GM12878 (cell line): ENCODE results near the gene PPP2R2B. TPM values are rescaled to one million over a fixed set of nuclear protein-coding genes. Genes with fewer than 3 reads are reported as not detected.

Experiments used
- ATAC-seq: fragments of 200-7000 bp; cut with Tn5 transposase; 3 replicates; pipeline ENCODE4 v1.9.1; 2020; ENCODE audit warnings: mild to moderate bottlenecking, moderate library complexity
- BruUV-seq: library from RNA; stranded (reverse); fragments of 400-500 nt; replicated peaks from 2 replicates; lab custom pipeline; 2021; lab: Mats Ljungman, UMichigan
- CTCF ChIA-PET: fragments of 300-600 bp; sonication (Branson Sonifier 250); formaldehyde crosslinking; extraction: SDS; loops from one replicate; lab custom pipeline; 2021; ENCODE audit warnings: inconsistent platforms; lab: Yijun Ruan, JAX
- POLR2A ChIA-PET: fragments of 350-600 bp; formaldehyde crosslinking; extraction: SDS; loops from one replicate; lab custom pipeline; 2021; ENCODE audit warnings: inconsistent platforms; lab: Charles Lee
- RAD21 ChIA-PET: fragments of 300-600 bp; sonication (Branson Sonifier 250); formaldehyde crosslinking; loops from one replicate; lab custom pipeline; 2023; ENCODE audit warnings: antibody characterized with exemption; ENCODE audit not compliant: unreplicated experiment; lab: Charles Lee
- SMC1A ChIA-PET: fragments of 300-600 bp; sonication (Branson Sonifier 250); formaldehyde crosslinking; loops from one replicate; lab custom pipeline; 2023; ENCODE audit not compliant: unreplicated experiment, uncharacterized antibody; lab: Charles Lee
- DNase-seq: peaks from one replicate; pipeline ENCODE4 v3.0.0-alpha.2; 2011; ENCODE audit warnings: low read depth, low spot score
- FAIRE-seq: peaks from 3 replicates; lab custom pipeline; 2011; peaks lifted over from hg19 to GRCh38; lab: Jason Lieb, UNC
- H2AFZ ChIP-seq: 2 replicates; pipeline ENCODE4 v1.6.0; 2011; ENCODE audit warnings: low read depth, low read length, control low read depth; ENCODE audit not compliant: control insufficient read depth
- H3K27ac ChIP-seq: 2 replicates; pipeline ENCODE4 v1.5.1; 2011; ENCODE audit warnings: control low read depth; ENCODE audit not compliant: control insufficient read depth, insufficient read depth
- H3K27me3 ChIP-seq, 2 experiments: replicated peaks in 1 of 2; 2 replicates each; pipeline versions ENCODE4 v1.6.0 to v1.6.1; 2011; ENCODE audit warnings: low read length in 1 of 2; ENCODE audit not compliant: control insufficient read depth in 2 of 2, insufficient read depth in 2 of 2
- H3K36me3 ChIP-seq, 2 experiments: 2 replicates each; pipeline ENCODE4 v1.5.1; 2011; ENCODE audit warnings: low read length in 1 of 2; ENCODE audit not compliant: control insufficient read depth in 2 of 2, insufficient read depth in 2 of 2
- H3K4me1 ChIP-seq: 2 replicates; pipeline ENCODE4 v1.6.1; 2011; ENCODE audit warnings: mild to moderate bottlenecking, low read length, moderate library complexity, mixed read lengths; ENCODE audit not compliant: control insufficient read depth, insufficient read depth
- H3K4me2 ChIP-seq: 2 replicates; pipeline ENCODE4 v1.6.0; 2011; ENCODE audit warnings: control low read depth; ENCODE audit not compliant: control insufficient read depth, insufficient read depth
- H3K4me3 ChIP-seq: fragments of 200-600 bp; sonication (generic); 2 replicates; pipeline ENCODE4 v1.5.1; 2016
- H3K79me2 ChIP-seq: 2 replicates; pipeline ENCODE4 v1.6.0; 2011; ENCODE audit warnings: low read length; ENCODE audit not compliant: control insufficient read depth, insufficient read depth
- H3K9ac ChIP-seq: 2 replicates; pipeline ENCODE4 v1.8.0; 2011; ENCODE audit warnings: low read length, control low read depth, mixed read lengths; ENCODE audit not compliant: control insufficient read depth, insufficient read depth
- H3K9me3 ChIP-seq: replicated peaks from 3 replicates; pipeline ENCODE4 v1.5.1; 2011; ENCODE audit warnings: mild to moderate bottlenecking, low read length; ENCODE audit not compliant: control insufficient read depth, insufficient read depth
- H4K20me1 ChIP-seq: 2 replicates; pipeline ENCODE4 v1.6.0; 2011; ENCODE audit not compliant: control insufficient read depth, insufficient read depth
- FOS ChIP-seq: IDR thresholded peaks from 3 replicates; pipeline ENCODE4 v1.6.1; 2011; ENCODE audit warnings: borderline replicate concordance; ENCODE audit not compliant: insufficient read length; ENCODE audit errors: extremely low read depth
- HDGF ChIP-seq: fragments of 450-650 bp; IDR thresholded peaks from 2 replicates; pipeline ENCODE4 v1.6.1; 2016; ENCODE audit warnings: antibody characterized with exemption
- KLF5 ChIP-seq: fragments of 450-650 bp; IDR thresholded peaks from 2 replicates; pipeline ENCODE4 v1.6.1; 2014; ENCODE audit warnings: mild to moderate bottlenecking; ENCODE audit not compliant: partially characterized antibody
- MEF2A ChIP-seq: IDR thresholded peaks from 2 replicates; pipeline ENCODE4 v1.6.1; 2011; ENCODE audit warnings: low read depth, mild to moderate bottlenecking, low read length, moderate library complexity; ENCODE audit not compliant: insufficient read depth
- MXI1 ChIP-seq: fragments of 150-350 bp; IDR thresholded peaks from 2 replicates; pipeline ENCODE4 v1.6.1; 2011; ENCODE audit warnings: low read depth, mild to moderate bottlenecking, inconsistent platforms, low read length, improper control_type of control experiment
- SPI1 ChIP-seq: IDR thresholded peaks from 2 replicates; pipeline ENCODE4 v1.6.1; 2011; ENCODE audit warnings: low read depth, mild to moderate bottlenecking, low read length, moderate library complexity, borderline replicate concordance; ENCODE audit not compliant: insufficient read depth
- SUZ12 ChIP-seq: fragments of 200-600 bp; sonication (generic); IDR thresholded peaks from one replicate; pipeline ENCODE4 v1.6.1; 2018; ENCODE audit warnings: antibody characterized with exemption, mild to moderate bottlenecking; ENCODE audit not compliant: unreplicated experiment
- WGBS: methylation state at CpG from one replicate; pipeline ENCODE4 v1.1.6; 2016; ENCODE audit warnings: low lambda C conversion rate; ENCODE audit not compliant: insufficient replicate concordance, insufficient coverage; ENCODE audit errors: missing lambda C conversion rate; 5-methylcytosine and 5-hydroxymethylcytosine counted together
- in situ Hi-C: fragments of 300-500 bp; cut with MboI; formaldehyde crosslinking; loops from 9 replicates; pipeline ENCODE4 v1.14.3; 2018; ENCODE audit warnings: mixed read lengths
- intact Hi-C: fragments of 100-400 bp; cut with micrococcal nuclease; formaldehyde crosslinking; loops from one replicate; pipeline ENCODE4 v1.14.2; 2022; ENCODE audit not compliant: unreplicated experiment
- polyA plus RNA-seq, 11 experiments: library from polyadenylated mRNA; depleted of rRNA in 4 of 11; unstranded in 6 of 11; stranded (reverse) in 5 of 11; fragments of >200 nt; fragmentation: Nextera tagmentation in 4 of 11; fragmentation: Illumina TruSeq in 1 of 11; extraction: Ambion mirVana in 4 of 11; extraction: Trizol in 1 of 11; gene quantifications; 1 replicate in 1 of 11; 2 replicates in 10 of 11; pipeline versions ENCODE4 v1.2.1 to v1.2.3, GENCODE V29; 2011 to 2016; ENCODE audit warnings: inconsistent platforms in 2 of 11, missing spikeins in 2 of 11, low read depth in 1 of 11
- total RNA-seq, 4 experiments: library from RNA; depleted of rRNA in 3 of 4; stranded (reverse); fragments of >200 nt in 3 of 4; fragmentation: Illumina TruSeq in 1 of 4; extraction: Trizol in 1 of 4; gene quantifications; 2 replicates each; pipeline versions ENCODE4 v1.2.1 to v1.2.3, GENCODE V29; 2013 to 2021
- TF ChIP-seq, protein P1 (sequence below), 3 experiments: IDR thresholded peaks in 2 of 3; conservative IDR thresholded peaks in 1 of 3; 2 replicates each; pipeline ENCODE4 v1.5.1; 2011; ENCODE audit warnings: low read depth in 3 of 3, low read length in 3 of 3, mild to moderate bottlenecking in 3 of 3, control low read depth in 2 of 3, moderate library complexity in 2 of 3, inconsistent platforms in 1 of 3, mixed read lengths in 1 of 3; ENCODE audit not compliant: control insufficient read depth in 2 of 3, insufficient read depth in 1 of 3; ENCODE audit errors: extremely low read depth in 1 of 3
- TF ChIP-seq, protein P2 (sequence below): IDR thresholded peaks from 2 replicates; pipeline ENCODE4 v1.6.1; 2011; ENCODE audit warnings: borderline replicate concordance, low read depth, mild to moderate bottlenecking, moderate library complexity, mixed read lengths, low read length; ENCODE audit not compliant: insufficient read depth; ENCODE audit errors: extremely low read length
- TF ChIP-seq, protein P3 (sequence below): IDR thresholded peaks from 2 replicates; pipeline ENCODE4 v1.6.1; 2012; ENCODE audit warnings: low read depth, low read length, improper control_type of control experiment
- TF ChIP-seq, protein P4 (sequence below): fragments of 150-350 bp; IDR thresholded peaks from 2 replicates; pipeline ENCODE4 v1.6.1; 2014; ENCODE audit warnings: mild to moderate bottlenecking, low read depth, low read length

The PPP2R2B gene
- total and polyA plus RNA-seq, 10 of the 15 experiments (the other 5 are each of a cell fraction or from before 2014, with no cell fraction given): not detected

DNA sequence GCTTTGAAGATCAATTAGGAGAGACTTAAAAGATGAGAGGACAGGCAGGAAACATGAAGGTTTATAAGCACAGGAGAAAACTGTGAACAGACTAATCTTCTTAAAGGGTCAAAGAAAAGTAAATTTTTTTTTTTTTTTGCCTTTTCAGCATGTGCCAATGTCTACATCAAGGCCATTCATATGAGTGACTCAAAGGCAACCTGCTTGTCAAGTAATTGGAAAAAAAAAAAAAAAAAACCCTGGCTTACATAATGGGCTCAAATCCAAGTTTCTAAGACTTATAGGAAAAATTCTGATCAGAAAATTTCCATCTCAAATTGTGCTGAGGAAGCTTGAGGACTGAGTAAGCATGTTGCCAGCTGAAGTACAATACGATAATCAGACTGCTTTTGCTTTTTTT is 15.9 kb downstream of the PPP2R2B start (continued):
- TF ChIP-seq HDGF (no peak), SPI1 (no peak)
- TF ChIP-seq, protein P1, sequence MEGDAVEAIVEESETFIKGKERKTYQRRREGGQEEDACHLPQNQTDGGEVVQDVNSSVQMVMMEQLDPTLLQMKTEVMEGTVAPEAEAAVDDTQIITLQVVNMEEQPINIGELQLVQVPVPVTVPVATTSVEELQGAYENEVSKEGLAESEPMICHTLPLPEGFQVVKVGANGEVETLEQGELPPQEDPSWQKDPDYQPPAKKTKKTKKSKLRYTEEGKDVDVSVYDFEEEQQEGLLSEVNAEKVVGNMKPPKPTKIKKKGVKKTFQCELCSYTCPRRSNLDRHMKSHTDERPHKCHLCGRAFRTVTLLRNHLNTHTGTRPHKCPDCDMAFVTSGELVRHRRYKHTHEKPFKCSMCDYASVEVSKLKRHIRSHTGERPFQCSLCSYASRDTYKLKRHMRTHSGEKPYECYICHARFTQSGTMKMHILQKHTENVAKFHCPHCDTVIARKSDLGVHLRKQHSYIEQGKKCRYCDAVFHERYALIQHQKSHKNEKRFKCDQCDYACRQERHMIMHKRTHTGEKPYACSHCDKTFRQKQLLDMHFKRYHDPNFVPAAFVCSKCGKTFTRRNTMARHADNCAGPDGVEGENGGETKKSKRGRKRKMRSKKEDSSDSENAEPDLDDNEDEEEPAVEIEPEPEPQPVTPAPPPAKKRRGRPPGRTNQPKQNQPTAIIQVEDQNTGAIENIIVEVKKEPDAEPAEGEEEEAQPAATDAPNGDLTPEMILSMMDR (IDR thresholded peaks at IDR 0.05 in 2 of 3, conservative IDR thresholded peaks at IDR 0.05 in 1 of 3; ENCODE audit: control insufficient read depth in 2 of 3, extremely low read depth in 1 of 3, insufficient read depth in 1 of 3, low read depth in 3 of 3, low read length in 3 of 3): no peak

DNA sequence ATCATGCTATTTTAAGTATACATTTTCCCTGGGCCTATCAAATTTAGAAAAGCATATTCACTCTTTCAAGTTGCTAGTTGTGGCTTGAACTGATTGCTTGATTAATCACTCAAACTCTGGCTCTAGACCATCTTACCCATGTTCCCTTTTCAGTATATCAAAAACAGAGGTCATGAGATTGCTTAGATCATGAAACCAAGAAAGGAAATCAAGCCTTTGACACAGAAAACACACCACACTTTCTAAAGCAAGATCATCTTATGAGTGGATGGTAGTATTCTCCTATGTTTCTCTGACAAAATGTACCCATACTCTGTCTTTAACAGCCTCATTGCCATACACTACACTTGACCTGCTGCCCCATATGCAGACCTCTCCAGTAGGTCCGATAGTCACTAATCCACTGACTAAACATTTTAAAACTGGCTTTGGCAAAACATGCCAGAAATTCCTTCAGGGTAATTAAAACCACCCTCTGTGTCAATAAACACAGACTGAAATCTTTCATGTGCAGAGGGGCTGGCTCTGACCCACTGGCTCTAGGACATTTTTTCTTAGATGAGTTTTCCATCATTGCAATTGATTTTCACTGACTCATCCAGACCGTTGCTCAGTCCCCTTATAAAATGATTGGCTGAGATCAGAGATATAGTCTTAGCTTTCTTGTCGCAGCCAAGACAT is 18.2 kb downstream of the PPP2R2B start:
- no peak for DNase-seq
- no peaks in the 10 kb centered on the region for H4K20me1 ChIP-seq
- no peak for ATAC-seq
- TF ChIP-seq, protein P2, sequence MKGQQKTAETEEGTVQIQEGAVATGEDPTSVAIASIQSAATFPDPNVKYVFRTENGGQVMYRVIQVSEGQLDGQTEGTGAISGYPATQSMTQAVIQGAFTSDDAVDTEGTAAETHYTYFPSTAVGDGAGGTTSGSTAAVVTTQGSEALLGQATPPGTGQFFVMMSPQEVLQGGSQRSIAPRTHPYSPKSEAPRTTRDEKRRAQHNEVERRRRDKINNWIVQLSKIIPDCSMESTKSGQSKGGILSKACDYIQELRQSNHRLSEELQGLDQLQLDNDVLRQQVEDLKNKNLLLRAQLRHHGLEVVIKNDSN: no peak
- TF ChIP-seq, protein P3, sequence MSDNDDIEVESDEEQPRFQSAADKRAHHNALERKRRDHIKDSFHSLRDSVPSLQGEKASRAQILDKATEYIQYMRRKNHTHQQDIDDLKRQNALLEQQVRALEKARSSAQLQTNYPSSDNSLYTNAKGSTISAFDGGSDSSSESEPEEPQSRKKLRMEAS: no peak
- TF ChIP-seq FOS: no peak
- TF ChIP-seq KLF5: no peak
- no peak for TF ChIP-seq MEF2A
- TF ChIP-seq SUZ12: no peak
- no peak for TF ChIP-seq MXI1
- TF ChIP-seq, protein P4, sequence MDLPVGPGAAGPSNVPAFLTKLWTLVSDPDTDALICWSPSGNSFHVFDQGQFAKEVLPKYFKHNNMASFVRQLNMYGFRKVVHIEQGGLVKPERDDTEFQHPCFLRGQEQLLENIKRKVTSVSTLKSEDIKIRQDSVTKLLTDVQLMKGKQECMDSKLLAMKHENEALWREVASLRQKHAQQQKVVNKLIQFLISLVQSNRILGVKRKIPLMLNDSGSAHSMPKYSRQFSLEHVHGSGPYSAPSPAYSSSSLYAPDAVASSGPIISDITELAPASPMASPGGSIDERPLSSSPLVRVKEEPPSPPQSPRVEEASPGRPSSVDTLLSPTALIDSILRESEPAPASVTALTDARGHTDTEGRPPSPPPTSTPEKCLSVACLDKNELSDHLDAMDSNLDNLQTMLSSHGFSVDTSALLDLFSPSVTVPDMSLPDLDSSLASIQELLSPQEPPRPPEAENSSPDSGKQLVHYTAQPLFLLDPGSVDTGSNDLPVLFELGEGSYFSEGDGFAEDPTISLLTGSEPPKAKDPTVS: no peak
- TF ChIP-seq, all 136 proteins: peak for 0
- ChIA-PET SMC1A (no interaction called here), RAD21 (no interaction called here), POLR2A (no interaction called here), CTCF (no interaction called here)
- Histone ChIP-seq H3K79me2 (no peaks in the 10 kb centered on the region), H3K27ac (no peak overlapping the region), H3K9me3 (no peaks in the 10 kb centered on the region), H3K4me3 (no peak overlapping the region), H3K36me3 (no peaks in the 10 kb centered on the region), H3K9ac (no peak overlapping the region), H3K4me1 (no peaks in the 10 kb centered on the region), H3K27me3 (no peaks in the 10 kb centered on the region), H2AFZ (no peak overlapping the region), H3K4me2 (no peak overlapping the region)
- 37% methylated on average over 3 of the region's 3 CpGs for WGBS
- FAIRE-seq: no peak
- in situ Hi-C loops: no loop called here
- no TSS peak for BruUV-seq
- intact Hi-C loops: no loop called here
